ENCODE measurements around the gene F13A1.

- TF ChIP-seq CTCF (CRISPR knock-in tag; IDR thresholded peaks at IDR 0.05) (no peak), POLR2AphosphoS5 (IDR thresholded peaks at IDR 0.05; ENCODE audit: low read depth, low read length) (no peak), ZNF780A (CRISPR knock-in tag; IDR thresholded peaks at IDR 0.05) (no peak), EZH2 (conservative IDR thresholded peaks at IDR 0.05; ENCODE audit: low read depth, low read length) (no peak), ZNF180 (CRISPR knock-in tag; IDR thresholded peaks at IDR 0.05; ENCODE audit: borderline replicate concordance, low read depth) (no peak), MEF2D (CRISPR knock-in tag; IDR thresholded peaks at IDR 0.05) (no peak), E2F1 (CRISPR knock-in tag; IDR thresholded peaks at IDR 0.05) (no peak), REST (IDR thresholded peaks at IDR 0.05; ENCODE audit: borderline replicate concordance in 1 of 2, low read depth in 1 of 2, low read length in 2 of 2) (no peak), YY1 (IDR thresholded peaks at IDR 0.05; ENCODE audit: insufficient read depth, insufficient replicate concordance, low read depth, low read length) (no peak), NR2F6 (IDR thresholded peaks at IDR 0.05) (no peak), NR2F6 (CRISPR knock-in tag; IDR thresholded peaks at IDR 0.05) (no peak)
These were observed 43.0 kb downstream of the F13A1 start for GRCh38 chr6:6277413-6277812.

Measured in HepG2 (cell line).